Fibroblast of lung (primary cell): ENCODE results near the gene CRYBA2. TPM values are rescaled to one million over a fixed set of nuclear protein-coding genes. Genes with fewer than 3 reads are reported as not detected.

Experiments
- DNase-seq, 2 donors: peaks; one replicate each; pipeline versions ENCODE4 v3.0.0 to v3.0.0-alpha.2; 2010; ENCODE audit warnings: low read depth in 2 of 2
- H2AFZ ChIP-seq: 2 replicates; pipeline ENCODE4 v1.5.1; 2012; ENCODE audit warnings: low read length, control low read depth, inconsistent platforms
- H3K27ac ChIP-seq: 2 replicates; pipeline ENCODE4 v1.5.1; 2011; ENCODE audit warnings: low read length, control low read depth; ENCODE audit not compliant: insufficient read depth
- H3K27me3 ChIP-seq: 2 replicates; pipeline ENCODE4 v1.5.1; 2011; ENCODE audit warnings: mild to moderate bottlenecking, low read length; ENCODE audit not compliant: control insufficient read depth, insufficient read depth
- H3K36me3 ChIP-seq: 2 replicates; pipeline ENCODE4 v1.5.1; 2011; ENCODE audit warnings: low read length; ENCODE audit not compliant: control insufficient read depth, insufficient read depth
- H3K4me1 ChIP-seq: 2 replicates; pipeline ENCODE4 v1.5.1; 2011; ENCODE audit warnings: low read length; ENCODE audit not compliant: control insufficient read depth, insufficient read depth; ENCODE audit errors: extremely low read depth
- H3K4me2 ChIP-seq: 2 replicates; pipeline ENCODE4 v1.5.1; 2011; ENCODE audit warnings: low read length, control low read depth; ENCODE audit not compliant: insufficient read depth; ENCODE audit errors: extremely low read depth
- H3K4me3 ChIP-seq, 4 experiments: fragments of 200-600 bp in 1 of 4; sonication (generic) in 1 of 4; replicated peaks in 1 of 4; 2 replicates each; pipeline ENCODE4 v1.5.1; 2011 to 2016; ENCODE audit warnings: low read length in 4 of 4, low read depth in 3 of 4, mild to moderate bottlenecking in 3 of 4, control low read depth in 2 of 4, inconsistent platforms in 1 of 4, mixed read lengths in 1 of 4; ENCODE audit not compliant: insufficient read depth in 1 of 4; ENCODE audit errors: control extremely low read depth in 1 of 4
- H3K79me2 ChIP-seq: 2 replicates; pipeline ENCODE4 v1.5.1; 2012; ENCODE audit warnings: mild to moderate bottlenecking, low read length, inconsistent platforms; ENCODE audit not compliant: control insufficient read depth, insufficient read depth
- H3K9ac ChIP-seq: 2 replicates; pipeline ENCODE4 v1.5.1; 2011; ENCODE audit warnings: mild to moderate bottlenecking, low read length, control low read depth; ENCODE audit not compliant: insufficient read depth
- H3K9me3 ChIP-seq: 2 replicates; pipeline ENCODE4 v1.5.1; 2012; ENCODE audit warnings: low read depth, low read length; ENCODE audit not compliant: control insufficient read depth, insufficient read depth
- H4K20me1 ChIP-seq: 2 replicates; pipeline ENCODE4 v1.5.1; 2011; ENCODE audit warnings: low read length; ENCODE audit not compliant: control insufficient read depth, insufficient read depth; ENCODE audit errors: extremely low read depth
- CTCF ChIP-seq, 2 donors: IDR thresholded peaks in 1 of 2; conservative IDR thresholded peaks in 1 of 2; 1 replicate in 1 of 2; 2 replicates in 1 of 2; pipeline ENCODE4 v1.5.1; 2011 to 2012; ENCODE audit warnings: low read length in 2 of 2, control low read depth in 1 of 2, inconsistent platforms in 1 of 2, low read depth in 1 of 2, mild to moderate bottlenecking in 1 of 2
- EZH2 ChIP-seq: IDR thresholded peaks from 2 replicates; pipeline ENCODE4 v1.5.1; 2012; ENCODE audit warnings: low read length, control low read depth, mild to moderate bottlenecking; ENCODE audit errors: missing control alignments
- polyA plus RNA-seq, 2 donors: library from polyadenylated mRNA; depleted of rRNA in 1 of 2; stranded (reverse) in 1 of 2; unstranded in 1 of 2; fragments of >200 nt; gene quantifications; 2 replicates each; pipeline ENCODE4 v1.2.1, GENCODE V29; 2011 to 2012; ENCODE audit warnings: missing spikeins in 1 of 2
- total RNA-seq: library from RNA; depleted of rRNA; stranded (reverse); fragments of >200 nt; gene quantifications from 2 replicates; pipeline ENCODE4 v1.2.1, GENCODE V29; 2014

The CRYBA2 gene
- total and polyA plus RNA-seq, 2 donors (not counting 1 experiment from before 2014, with no cell fraction given), result not detected

GRCh38 chr2:218995972-218996711 lies 2.9 kb upstream of the CRYBA2 start:
- no peak overlapping the region for H3K27ac ChIP-seq
- no peaks in the 10 kb centered on the region for H3K4me1 ChIP-seq
- H3K9ac ChIP-seq, result no peak overlapping the region
- H3K27me3 ChIP-seq, result peaks cover 68% of the 10 kb centered on the region
- H3K4me2 ChIP-seq, result peak overlapping the region; percentile 56
- H4K20me1 ChIP-seq, result no peaks in the 10 kb centered on the region
- no peaks in the 10 kb centered on the region for H3K36me3 ChIP-seq
- peak; percentile 74 to 85 for TF ChIP-seq CTCF (conservative IDR thresholded peaks at IDR 0.05 in 1 of 2, IDR thresholded peaks at IDR 0.05 in 1 of 2; ENCODE audit: low read depth in 1 of 2, low read length in 2 of 2)
- peak; percentile 8 for TF ChIP-seq EZH2
- peak overlapping the region in 2 of 4 experiments; percentile 0 to 40 for H3K4me3 ChIP-seq
- H3K79me2 ChIP-seq, result no peaks in the 10 kb centered on the region
- H2AFZ ChIP-seq, result no peak overlapping the region
- H3K9me3 ChIP-seq, result no peaks in the 10 kb centered on the region
- DNase-seq, result peak; percentile 71 to 79

- no peak overlapping the region for H3K4me2 ChIP-seq
- H2AFZ ChIP-seq, result no peak overlapping the region
- no peaks in the 10 kb centered on the region for H3K9me3 ChIP-seq
- no peak overlapping the region for H3K4me3 ChIP-seq
- H3K4me1 ChIP-seq, result no peaks in the 10 kb centered on the region
- peaks cover 68% of the 10 kb centered on the region for H3K27me3 ChIP-seq
- H3K79me2 ChIP-seq, result no peaks in the 10 kb centered on the region
- H4K20me1 ChIP-seq, result no peaks in the 10 kb centered on the region
- no peak for TF ChIP-seq CTCF (conservative IDR thresholded peaks at IDR 0.05 in 1 of 2, IDR thresholded peaks at IDR 0.05 in 1 of 2; ENCODE audit: low read depth in 1 of 2, low read length in 2 of 2)
- no peak for TF ChIP-seq EZH2
- DNase-seq, result no peak
- no peak overlapping the region for H3K9ac ChIP-seq
- no peak overlapping the region for H3K27ac ChIP-seq
- H3K36me3 ChIP-seq, result no peaks in the 10 kb centered on the region
Observed at GRCh38 chr2:218995561-218995960, 2.3 kb upstream of the CRYBA2 start.

- Histone ChIP-seq H3K4me3 (peak overlapping the region in 1 of 4 experiments; percentile 41), H3K4me2 (no peak overlapping the region)
- TF ChIP-seq CTCF (conservative IDR thresholded peaks at IDR 0.05 in 1 of 2, IDR thresholded peaks at IDR 0.05 in 1 of 2; ENCODE audit: low read depth in 1 of 2, low read length in 2 of 2) (no peak), EZH2 (peak; percentile 83)
Observed at GRCh38 chr2:218992703-218993344, 398 bp downstream of the CRYBA2 start.

More at GRCh38 chr2:218992703-218993344, 398 bp downstream of the CRYBA2 start:
- H2AFZ ChIP-seq, result no peak overlapping the region
- H3K4me1 ChIP-seq, result no peaks in the 10 kb centered on the region
- H3K9ac ChIP-seq, result no peak overlapping the region
- H3K27ac ChIP-seq, result no peak overlapping the region
- peaks cover 71% of the 10 kb centered on the region for H3K27me3 ChIP-seq
- H4K20me1 ChIP-seq, result no peaks in the 10 kb centered on the region
- H3K36me3 ChIP-seq, result no peaks in the 10 kb centered on the region
- DNase-seq, result no peak
- H3K79me2 ChIP-seq, result no peaks in the 10 kb centered on the region
- no peaks in the 10 kb centered on the region for H3K9me3 ChIP-seq
